CD8-positive, alpha-beta memory T cell (primary cell): ENCODE measurements around the gene CATSPER3. TPM values are rescaled to one million over a fixed set of nuclear protein-coding genes. Genes with fewer than 3 reads are reported as not detected.

ENCODE experiments used
- CTCF ChIA-PET: fragments of 350-600 bp; sonication (Branson Sonifier 250); formaldehyde crosslinking; loops from one replicate; lab custom pipeline; 2021; ENCODE audit warnings: antibody characterized with exemption; lab: Charles Lee
- POLR2A ChIA-PET: fragments of 350-600 bp; sonication (Branson Sonifier 250); formaldehyde crosslinking; loops from one replicate; lab custom pipeline; 2021; ENCODE audit warnings: antibody characterized with exemption; lab: Charles Lee
- DNase-seq, 5 donors: peaks; one replicate each; pipeline versions ENCODE4 v3.0.0 to v3.0.0-alpha.2; 2020 to 2022; ENCODE audit warnings: mixed read lengths in 1 of 5
- H3K27ac ChIP-seq: one replicate; pipeline ENCODE4 v1.7.0; 2013; ENCODE audit warnings: low read depth, mild to moderate bottlenecking, low read length, moderate library complexity
- H3K27me3 ChIP-seq: 2 replicates; pipeline ENCODE4 v1.7.0; 2013; ENCODE audit warnings: low read length, mild to moderate bottlenecking; ENCODE audit not compliant: insufficient read depth, poor library complexity, severe bottlenecking
- H3K36me3 ChIP-seq: 2 replicates; pipeline ENCODE4 v1.7.0; 2013; ENCODE audit warnings: mild to moderate bottlenecking, low read length, moderate library complexity; ENCODE audit not compliant: insufficient read depth
- H3K4me1 ChIP-seq: 2 replicates; pipeline ENCODE4 v1.7.0; 2013; ENCODE audit warnings: mild to moderate bottlenecking, low read length, moderate library complexity; ENCODE audit not compliant: insufficient read depth
- H3K4me3 ChIP-seq: 2 replicates; pipeline ENCODE4 v1.7.0; 2013; ENCODE audit warnings: mild to moderate bottlenecking, low read length
- H3K9me3 ChIP-seq: 2 replicates; pipeline ENCODE4 v1.7.0; 2013; ENCODE audit warnings: mild to moderate bottlenecking, low read length
- H3K27ac Mint-ChIP-seq, 8 donors: one replicate each; pipeline ENCODE4 v1.8.0; 2020 to 2021; ENCODE audit warnings: mixed read lengths in 8 of 8, mild to moderate bottlenecking in 6 of 8, inconsistent platforms in 3 of 8, moderate library complexity in 3 of 8
- H3K27me3 Mint-ChIP-seq, 2 donors: one replicate each; pipeline ENCODE4 v1.8.0; 2020 to 2021; ENCODE audit warnings: mixed read lengths in 2 of 2, mild to moderate bottlenecking in 1 of 2, moderate library complexity in 1 of 2
- H3K36me3 Mint-ChIP-seq, 3 donors: one replicate each; pipeline ENCODE4 v1.8.0; 2020 to 2021; ENCODE audit warnings: mixed read lengths in 3 of 3, inconsistent platforms in 1 of 3, mild to moderate bottlenecking in 1 of 3
- H3K4me1 Mint-ChIP-seq, 3 donors: one replicate each; pipeline ENCODE4 v1.8.0; 2020 to 2021; ENCODE audit warnings: mixed read lengths in 3 of 3, inconsistent platforms in 1 of 3, mild to moderate bottlenecking in 1 of 3
- H3K4me3 Mint-ChIP-seq, 7 donors: one replicate each; pipeline ENCODE4 v1.8.0; 2020 to 2021; ENCODE audit warnings: mixed read lengths in 7 of 7, mild to moderate bottlenecking in 6 of 7, moderate library complexity in 4 of 7, inconsistent platforms in 2 of 7
- H3K9me3 Mint-ChIP-seq, 5 donors: one replicate each; pipeline ENCODE4 v1.8.0; 2020 to 2022; ENCODE audit warnings: mixed read lengths in 5 of 5, mild to moderate bottlenecking in 3 of 5, moderate library complexity in 2 of 5, inconsistent platforms in 1 of 5
- polyA plus RNA-seq: library from polyadenylated mRNA; unstranded; fragments of 300-500 nt; fragmentation: Illumina TruSeq; gene quantifications from one replicate; pipeline ENCODE4 v1.2.3, GENCODE V29; 2021
- total RNA-seq, 2 experiments: library from RNA; stranded (reverse); gene quantifications; one replicate each; pipeline ENCODE4 v1.2.3, GENCODE V29; 2021

CATSPER3 gene
- total and polyA plus RNA-seq, 3 experiments from 2014 or later, result 0.18 to 0.36 (median 0.29) TPM

GRCh38 chr5:135025730-135026644 is 58.3 kb downstream of the CATSPER3 start:
- DNase-seq, result no peak
- Mint-ChIP-seq H3K27ac (no peak overlapping the region), H3K9me3 (peaks cover 0 to 3% (median 0%) of the 10 kb centered on the region in 5 donors), H3K27me3 (peaks cover 33 to 52% of the 10 kb centered on the region in 2 donors), H3K4me3 (no peak overlapping the region), H3K36me3 (peaks cover 0 to 3% (median 0%) of the 10 kb centered on the region in 3 donors), H3K4me1 (peaks cover 5 to 25% (median 9%) of the 10 kb centered on the region in 3 donors)
- CTCF ChIA-PET, result no interaction called here
- no peak overlapping the region for H3K4me3 ChIP-seq
- peaks cover 10% of the 10 kb centered on the region for H3K27me3 ChIP-seq
- no peaks in the 10 kb centered on the region for H3K36me3 ChIP-seq
- H3K4me1 ChIP-seq, result no peaks in the 10 kb centered on the region
- POLR2A ChIA-PET, result no interaction called here
- H3K9me3 ChIP-seq, result no peaks in the 10 kb centered on the region
- H3K27ac ChIP-seq, result no peak overlapping the region

GRCh38 chr5:135026645-135027265 is 59.0 kb downstream of the CATSPER3 start:
- CTCF ChIA-PET, result no interaction called here
- no peaks in the 10 kb centered on the region for H3K9me3 ChIP-seq
- H3K36me3 ChIP-seq, result no peaks in the 10 kb centered on the region
- H3K4me1 Mint-ChIP-seq, result peaks cover 6 to 30% (median 12%) of the 10 kb centered on the region in 3 donors
- H3K27ac Mint-ChIP-seq, result no peak overlapping the region
- H3K27ac ChIP-seq, result no peak overlapping the region
- no peak for DNase-seq
- no peak overlapping the region for H3K4me3 ChIP-seq
- peaks cover 35 to 57% of the 10 kb centered on the region in 2 donors for H3K27me3 Mint-ChIP-seq
- H3K4me3 Mint-ChIP-seq, result no peak overlapping the region
- peaks cover 10% of the 10 kb centered on the region for H3K27me3 ChIP-seq
- no peaks in the 10 kb centered on the region for H3K4me1 ChIP-seq
- H3K9me3 Mint-ChIP-seq, result peaks cover 0 to 3% (median 0%) of the 10 kb centered on the region in 5 donors
- H3K36me3 Mint-ChIP-seq, result peaks cover 0 to 3% (median 0%) of the 10 kb centered on the region in 3 donors
- POLR2A ChIA-PET, result no interaction called here

- no peak for DNase-seq
- Histone ChIP-seq H3K4me3 (no peak overlapping the region), H3K9me3 (no peaks in the 10 kb centered on the region), H3K27ac (no peak overlapping the region), H3K27me3 (peaks cover 14% of the 10 kb centered on the region), H3K4me1 (no peaks in the 10 kb centered on the region), H3K36me3 (no peaks in the 10 kb centered on the region)
- Mint-ChIP-seq H3K36me3 (peaks cover 0 to 3% (median 0%) of the 10 kb centered on the region in 3 donors), H3K27ac (no peak overlapping the region), H3K4me3 (no peak overlapping the region), H3K9me3 (peaks cover 0 to 3% (median 0%) of the 10 kb centered on the region in 5 donors), H3K27me3 (peaks cover 40 to 62% of the 10 kb centered on the region in 2 donors), H3K4me1 (peaks cover 12 to 35% (median 16%) of the 10 kb centered on the region in 3 donors)
- ChIA-PET CTCF (no interaction called here), POLR2A (no interaction called here)
Measured at GRCh38 chr5:135027266-135027696, 59.6 kb downstream of the CATSPER3 start.

GRCh38 chr5:135027697-135028615 is 60.2 kb downstream of the CATSPER3 start:
- POLR2A ChIA-PET, result no interaction called here
- DNase-seq, result no peak
- peaks cover 19% of the 10 kb centered on the region for H3K27me3 ChIP-seq

GRCh38 chr5:135028791-135029476 is 61.2 kb downstream of the CATSPER3 start:
- no peak overlapping the region for H3K27ac ChIP-seq
- DNase-seq, result no peak
- no peaks in the 10 kb centered on the region for H3K36me3 ChIP-seq
- Mint-ChIP-seq H3K27ac (peak overlapping the region in 1 of 8 donors; percentile 71), H3K9me3 (peaks cover 0 to 3% (median 0%) of the 10 kb centered on the region in 5 donors), H3K27me3 (peaks cover 48 to 68% of the 10 kb centered on the region in 2 donors), H3K4me1 (peaks cover 19 to 46% (median 22%) of the 10 kb centered on the region in 3 donors), H3K4me3 (peak overlapping the region in 1 of 7 donors; percentile 45), H3K36me3 (no peaks in the 10 kb centered on the region)
- H3K9me3 ChIP-seq, result no peaks in the 10 kb centered on the region
- H3K4me1 ChIP-seq, result peaks cover 6% of the 10 kb centered on the region
- H3K4me3 ChIP-seq, result no peak overlapping the region
- ChIA-PET POLR2A (no interaction called here), CTCF (no interaction called here)
- H3K27me3 ChIP-seq, result peaks cover 22% of the 10 kb centered on the region

More at GRCh38 chr5:135027697-135028615, 60.2 kb downstream of the CATSPER3 start:
- H3K4me3 Mint-ChIP-seq, result no peak overlapping the region
- H3K36me3 ChIP-seq, result no peaks in the 10 kb centered on the region
- H3K36me3 Mint-ChIP-seq, result peaks cover 0 to 3% (median 0%) of the 10 kb centered on the region in 3 donors
- H3K27me3 Mint-ChIP-seq, result peaks cover 44 to 67% of the 10 kb centered on the region in 2 donors
- H3K27ac ChIP-seq, result no peak overlapping the region
- H3K9me3 Mint-ChIP-seq, result peaks cover 0 to 3% (median 0%) of the 10 kb centered on the region in 5 donors
- peaks cover 16 to 41% (median 17%) of the 10 kb centered on the region in 3 donors for H3K4me1 Mint-ChIP-seq
- H3K4me1 ChIP-seq, result peaks cover 6% of the 10 kb centered on the region
- H3K4me3 ChIP-seq, result no peak overlapping the region
- CTCF ChIA-PET, result no interaction called here
- no peak overlapping the region for H3K27ac Mint-ChIP-seq
- H3K9me3 ChIP-seq, result no peaks in the 10 kb centered on the region

- no peak overlapping the region for H3K27ac ChIP-seq
- Mint-ChIP-seq H3K4me3 (peak overlapping the region in 3 of 7 donors; percentile 1 to 46 (median 45)), H3K27me3 (peaks cover 48 to 71% of the 10 kb centered on the region in 2 donors), H3K4me1 (peaks cover 19 to 50% (median 22%) of the 10 kb centered on the region in 3 donors), H3K27ac (peak overlapping the region in 2 of 8 donors; percentile 16 to 65), H3K36me3 (no peaks in the 10 kb centered on the region), H3K9me3 (peaks cover 0 to 3% (median 0%) of the 10 kb centered on the region in 5 donors)
- no peaks in the 10 kb centered on the region for H3K36me3 ChIP-seq
- DNase-seq, result no peak
- H3K27me3 ChIP-seq, result peaks cover 22% of the 10 kb centered on the region
- H3K9me3 ChIP-seq, result no peaks in the 10 kb centered on the region
- H3K4me3 ChIP-seq, result no peak overlapping the region
- CTCF ChIA-PET, result no interaction called here
- POLR2A ChIA-PET, result no interaction called here
- peaks cover 6% of the 10 kb centered on the region for H3K4me1 ChIP-seq
Measured at GRCh38 chr5:135029477-135030122, 61.9 kb downstream of the CATSPER3 start.
